Measurements from ENCODE around the gene MYO5C. TPM values are rescaled to one million over a fixed set of nuclear protein-coding genes. Genes with fewer than 3 reads are reported as not detected.

Gene MYO5C
- total and polyA plus RNA-seq, 2 of the 8 experiments (the other 6 are each of a cell fraction or from before 2014, with no cell fraction given) = 8.2 to 26.7 TPM

- CTCF ChIA-PET (ENCODE audit: partially characterized antibody) = interaction anchor here (0.6 to 13.2 kb wide), 5 partner anchors 17 to 108 kb away, joined by 3 to 189 read pairs (median 4); no protein-coding TSS in a partner anchor
- no peak overlapping the region for H2BK5ac ChIP-seq (ENCODE audit: low read depth, low read length)
- no peak for TF ChIP-seq POLR2A (IDR thresholded peaks at IDR 0.05; ENCODE audit: control extremely low read depth in 1 of 2, low read depth in 2 of 2, low read length in 2 of 2)
- no peak for TF ChIP-seq SP4 (IDR thresholded peaks at IDR 0.05; ENCODE audit: low read length)
- no peak for TF ChIP-seq CTCF (IDR thresholded peaks at IDR 0.05; ENCODE audit: control extremely low read depth in 1 of 3, insufficient read depth in 1 of 3, low read depth in 1 of 3, low read length in 3 of 3)
- TF ChIP-seq TEAD4 (IDR thresholded peaks at IDR 0.05; ENCODE audit: low read depth, low read length) = no peak
- TF ChIP-seq BRCA1 (IDR thresholded peaks at IDR 0.05; ENCODE audit: low read depth, low read length) = no peak
- TF ChIP-seq NANOG (IDR thresholded peaks at IDR 0.05; ENCODE audit: insufficient read depth, low read depth, low read length, poor library complexity, severe bottlenecking) = no peak
- TF ChIP-seq POLR2AphosphoS5 (IDR thresholded peaks at IDR 0.05; ENCODE audit: low read depth, low read length) = no peak
- no peak for TF ChIP-seq GTF2F1 (IDR thresholded peaks at IDR 0.05; ENCODE audit: borderline replicate concordance, low read depth, low read length)
- TF ChIP-seq EGR1 (IDR thresholded peaks at IDR 0.05; ENCODE audit: borderline replicate concordance, low read depth, low read length) = no peak
- TF ChIP-seq TAF1 (IDR thresholded peaks at IDR 0.05; ENCODE audit: low read depth, low read length) = no peak
- TF ChIP-seq CBX8 (IDR thresholded peaks at IDR 0.05; ENCODE audit: borderline replicate concordance, low read depth, low read length) = no peak
Measured at GRCh38 chr15:52186651-52187486, 108.7 kb downstream of the MYO5C start.

More at GRCh38 chr15:52186651-52187486, 108.7 kb downstream of the MYO5C start:
- no peak overlapping the region for H2AK5ac ChIP-seq (ENCODE audit: low read depth, low read length)
- H4K20me1 ChIP-seq (replicated peaks in 1 of 2; ENCODE audit: control insufficient read depth in 1 of 2, insufficient read depth in 2 of 2, low read length in 2 of 2) = no peaks in the 10 kb centered on the region
- H3K56ac ChIP-seq (replicated peaks; ENCODE audit: insufficient read length, low read depth, low read length) = no peak overlapping the region
- no peak for FAIRE-seq
- no peak overlapping the region for H3K18ac ChIP-seq (ENCODE audit: extremely low read depth, low read length)
- no peak overlapping the region for H3K14ac ChIP-seq (ENCODE audit: insufficient read length)
- no peak overlapping the region for H4K91ac ChIP-seq (replicated peaks; ENCODE audit: insufficient read length, low read length)
- no peak overlapping the region for H3K9ac ChIP-seq (replicated peaks in 1 of 4; ENCODE audit: extremely low read depth in 1 of 4, low read depth in 3 of 4, low read length in 3 of 4)
- no peak overlapping the region for H3K4me3 ChIP-seq (ENCODE audit: extremely low read depth in 1 of 4, insufficient read depth in 2 of 4, low read depth in 3 of 4, low read length in 4 of 4)
- no peak overlapping the region for H4K8ac ChIP-seq (ENCODE audit: extremely low read depth, insufficient read depth, low read length)
- no peak overlapping the region for H3K27ac ChIP-seq (ENCODE audit: low read depth, low read length)
- no peaks in the 10 kb centered on the region for H3K79me2 ChIP-seq (ENCODE audit: control insufficient read depth in 1 of 2, insufficient read depth in 2 of 2, low read length in 2 of 2)
- H3K23me2 ChIP-seq (ENCODE audit: low read depth, low read length) = no peaks in the 10 kb centered on the region
- POLR2A ChIA-PET (ENCODE audit: partially characterized antibody) = no interaction called here
- no peak overlapping the region for H3K4me2 ChIP-seq (ENCODE audit: insufficient read depth in 1 of 2, low read depth in 2 of 2, low read length in 2 of 2)
- H2BK120ac ChIP-seq (replicated peaks; ENCODE audit: low read depth, low read length) = no peak overlapping the region
- no peaks in the 10 kb centered on the region for H3K79me1 ChIP-seq (ENCODE audit: low read depth, low read length)
- no peaks in the 10 kb centered on the region; a peak in 1 of 7 replicates for H3K4me1 ChIP-seq (replicated peaks in 1 of 4; ENCODE audit: control insufficient read depth in 3 of 4, insufficient read depth in 4 of 4, low read length in 3 of 4)
- H3K23ac ChIP-seq (ENCODE audit: insufficient read length) = no peak overlapping the region
- DNase-seq (ENCODE audit: low read depth in 1 of 2, low spot score in 2 of 2) = no peak
- no peak overlapping the region for H2BK20ac ChIP-seq (ENCODE audit: low read length)
- peak overlapping the region; percentile 44 for H3K4ac ChIP-seq (replicated peaks; ENCODE audit: insufficient read length, low read depth, low read length)
- H2BK15ac ChIP-seq (ENCODE audit: low read length) = no peak overlapping the region
- H3K36me3 ChIP-seq (ENCODE audit: control insufficient read depth in 2 of 4, insufficient read depth in 4 of 4, low read length in 3 of 4) = no peaks in the 10 kb centered on the region
- H4K5ac ChIP-seq (ENCODE audit: insufficient read length, low read depth, low read length) = no peak overlapping the region
- H3K9me3 ChIP-seq (ENCODE audit: insufficient read depth in 2 of 2, low read depth in 1 of 2, low read length in 1 of 2) = no peaks in the 10 kb centered on the region
- no peaks in the 10 kb centered on the region for H3K27me3 ChIP-seq (replicated peaks in 1 of 4; ENCODE audit: control insufficient read depth in 3 of 4, extremely low read depth in 1 of 4, insufficient read depth in 3 of 4, low read length in 3 of 4)
- no peak overlapping the region for H2AFZ ChIP-seq (ENCODE audit: low read length)
- no peak overlapping the region for H2BK12ac ChIP-seq (ENCODE audit: low read depth, low read length)
- WGBS, 2 experiments (ENCODE audit: extremely low coverage in 1 of 2, insufficient coverage in 1 of 2, insufficient read length in 1 of 2, insufficient replicate concordance in 2 of 2, low coverage in 1 of 2, low lambda C conversion rate in 2 of 2, missing lambda C conversion rate in 1 of 2) = 85% methylated on average over 11 of the region's 11 CpGs; no CpG with 5 or more reads in 1 of the 2 experiments

Measured in H1 (cell line).